NCI-H510A (cell line): ENCODE results near the gene PHLDB2.

Source experiments
- DNase-seq: peaks from one replicate; lab custom pipeline; 2025; lab: John Stamatoyannopoulos, UW

Gene PHLDB2

DNA sequence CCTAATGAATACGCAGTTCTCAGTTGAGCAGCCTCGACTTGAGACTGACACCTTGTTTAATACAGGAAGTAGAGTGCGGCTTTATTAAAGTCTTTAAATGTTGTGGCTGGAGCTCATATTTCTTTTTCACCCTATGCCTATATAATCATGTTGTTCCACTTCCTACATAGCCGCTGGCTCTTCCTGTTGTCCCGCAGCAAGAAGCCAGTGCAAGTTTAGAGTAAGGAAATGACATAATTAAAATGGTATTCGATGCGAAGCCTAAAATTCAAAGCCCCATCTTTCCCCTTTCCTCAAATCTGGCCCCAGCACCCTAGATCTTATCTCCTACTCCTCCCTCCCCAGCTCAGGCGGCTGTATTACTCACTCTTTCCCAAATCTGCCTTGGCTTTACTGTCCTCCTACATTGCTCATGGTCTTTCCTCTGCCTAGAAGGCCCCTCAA is 7.5 kb upstream of the PHLDB2 start:
- no peak for DNase-seq

DNA sequence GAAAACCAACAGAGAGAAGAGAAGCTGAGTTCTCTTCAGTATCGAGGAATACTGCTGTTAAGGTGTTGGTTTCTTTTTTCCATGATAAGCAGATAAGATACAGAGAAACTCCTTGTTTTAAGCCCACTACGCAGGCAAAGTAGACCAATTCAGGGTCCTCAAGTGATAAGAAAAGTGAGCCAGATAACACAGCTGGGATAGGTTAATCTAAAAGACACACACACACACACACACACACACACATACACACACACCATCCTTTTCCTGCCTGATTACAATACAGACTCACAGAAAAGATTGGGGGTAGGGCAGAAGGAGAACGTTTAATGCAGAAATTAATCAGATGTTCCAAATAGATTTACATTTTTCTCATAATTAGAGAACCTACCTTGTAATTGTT is 6.5 kb upstream of the PHLDB2 start:
- DNase-seq, result no peak

DNA sequence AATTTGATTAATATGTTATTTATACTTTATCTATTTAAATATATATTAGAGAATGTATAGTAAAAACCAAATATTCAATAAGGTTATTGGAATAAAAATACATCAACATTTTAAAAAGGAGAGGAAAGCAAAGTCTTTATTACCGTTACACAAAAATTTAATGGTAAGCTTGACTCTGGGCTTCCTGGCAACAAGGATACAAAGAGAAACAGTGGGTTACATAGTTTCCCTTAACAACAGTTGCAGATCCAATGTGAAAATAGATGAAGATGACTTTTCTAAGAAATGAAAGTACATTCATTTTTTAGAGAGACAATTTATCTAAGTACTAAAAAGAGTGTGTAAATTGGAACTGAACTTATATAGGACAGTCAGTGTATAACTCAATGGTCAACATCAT is 6.0 kb upstream of the PHLDB2 start:
- DNase-seq, result no peak

GRCh38 chr3:111854990-111855389 is 4.1 kb upstream of the PHLDB2 start:
- DNase-seq, result no peak

DNA sequence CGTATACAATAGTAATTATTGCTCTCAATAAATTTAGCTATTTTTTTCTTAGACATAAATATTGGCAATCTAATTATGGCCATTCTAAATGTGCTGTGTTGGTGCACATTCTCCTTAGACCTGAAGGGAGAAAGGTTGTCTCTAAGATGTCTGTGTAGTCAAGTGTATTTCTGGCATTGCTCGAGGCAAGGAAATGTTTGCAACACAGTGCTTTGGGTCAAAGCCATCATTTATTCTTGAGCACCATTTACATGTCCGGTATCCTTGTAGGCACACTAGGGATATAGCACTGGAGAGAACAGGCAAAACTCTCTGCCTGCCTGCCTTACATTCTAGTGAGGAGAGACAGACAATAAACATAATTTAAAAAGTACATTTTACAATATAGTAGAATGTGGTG is 2.6 kb upstream of the PHLDB2 start:
- DNase-seq, result no peak

GRCh38 chr3:111857474-111857873 is 1.6 kb upstream of the PHLDB2 start:
- no peak for DNase-seq

DNA sequence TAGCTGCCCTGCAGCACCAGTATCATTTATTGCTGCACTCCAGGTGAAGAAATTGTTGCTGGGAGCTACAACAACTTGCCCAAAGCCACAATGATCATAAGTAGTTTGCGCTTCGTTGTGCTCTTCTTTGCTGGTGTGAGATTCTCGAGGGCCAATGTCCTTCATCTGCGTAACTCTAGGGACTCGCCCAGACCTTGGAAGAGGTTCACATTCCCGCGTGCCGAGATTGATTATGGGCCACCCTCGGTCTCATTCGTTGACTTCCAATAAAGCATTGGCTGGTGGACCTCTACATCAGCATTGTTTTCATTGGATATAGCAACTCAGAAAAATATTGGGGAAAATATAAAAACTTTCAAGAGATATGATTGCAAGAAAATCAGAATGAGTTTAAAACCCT is 423 bp upstream of the PHLDB2 start:
- no peak for DNase-seq

DNA sequence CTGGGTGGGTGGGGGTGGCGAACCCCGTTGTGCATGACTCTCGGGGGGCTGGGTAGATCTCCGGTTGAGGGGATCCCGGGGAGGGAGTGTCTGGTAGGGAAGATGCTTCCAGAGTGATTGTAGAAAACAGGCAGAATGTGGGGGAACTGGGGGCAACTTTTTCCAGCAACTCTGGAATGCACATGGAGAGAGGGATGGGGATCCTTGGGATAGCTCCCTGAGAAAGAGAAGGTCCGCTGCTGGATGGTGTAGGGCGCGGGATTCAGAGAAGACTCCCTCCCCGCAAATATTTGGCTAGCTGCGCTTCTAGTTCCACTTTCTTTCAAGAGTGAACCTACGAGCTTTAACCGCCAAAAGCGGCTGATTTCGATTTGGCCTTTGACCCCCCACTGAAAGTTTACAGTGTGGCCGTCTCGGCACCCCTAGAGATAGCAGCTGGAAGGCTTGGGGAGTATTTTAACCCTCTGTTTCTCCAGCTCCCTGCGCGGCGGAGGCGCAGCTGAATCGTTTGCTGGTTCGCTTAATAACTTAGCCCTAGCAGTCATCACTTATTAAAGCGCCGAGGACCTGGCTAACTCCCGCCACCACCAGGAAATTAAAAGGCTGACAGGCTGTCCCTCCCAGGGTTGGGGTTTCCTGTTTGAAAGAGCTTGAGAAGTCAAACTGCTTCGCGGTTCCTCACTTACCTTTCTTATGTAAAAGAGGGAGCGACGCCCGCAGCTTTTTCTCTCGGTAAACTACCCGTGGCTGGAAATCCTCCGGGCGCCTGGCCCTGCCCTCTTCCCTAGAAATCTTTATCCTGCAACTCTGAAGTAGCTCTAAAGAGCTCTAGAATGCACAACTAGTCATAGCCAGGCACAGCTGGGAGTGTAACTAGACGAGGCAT is 1.2 kb downstream of the PHLDB2 start:
- DNase-seq, result peak; percentile 54

GRCh38 chr3:111861391-111861790 is 2.3 kb downstream of the PHLDB2 start:
- DNase-seq, result no peak

DNA sequence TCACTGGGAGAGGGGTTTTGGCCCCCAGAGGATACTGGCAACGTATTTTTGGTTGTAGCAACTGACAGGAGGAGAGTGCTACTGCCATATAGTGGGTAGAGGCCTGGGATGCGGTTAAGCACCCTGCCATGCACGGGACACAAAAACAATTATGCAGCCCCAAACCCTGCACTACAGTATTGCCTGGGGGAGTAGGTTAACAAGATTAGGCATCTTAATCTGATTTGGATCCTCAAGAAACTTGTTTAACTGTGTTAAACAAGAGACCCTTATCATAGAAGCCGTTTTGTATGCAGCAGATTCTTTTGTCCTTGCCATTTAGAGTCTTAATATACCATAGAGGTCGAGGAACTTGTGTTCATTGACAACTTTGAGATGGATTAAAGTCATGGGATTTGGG is 3.4 kb downstream of the PHLDB2 start:
- no peak for DNase-seq

- DNase-seq, result no peak
These were observed 3.9 kb downstream of the PHLDB2 start for GRCh38 chr3:111862974-111863373.

- no peak for DNase-seq
These were observed 5.1 kb downstream of the PHLDB2 start for GRCh38 chr3:111863942-111864694.

DNA sequence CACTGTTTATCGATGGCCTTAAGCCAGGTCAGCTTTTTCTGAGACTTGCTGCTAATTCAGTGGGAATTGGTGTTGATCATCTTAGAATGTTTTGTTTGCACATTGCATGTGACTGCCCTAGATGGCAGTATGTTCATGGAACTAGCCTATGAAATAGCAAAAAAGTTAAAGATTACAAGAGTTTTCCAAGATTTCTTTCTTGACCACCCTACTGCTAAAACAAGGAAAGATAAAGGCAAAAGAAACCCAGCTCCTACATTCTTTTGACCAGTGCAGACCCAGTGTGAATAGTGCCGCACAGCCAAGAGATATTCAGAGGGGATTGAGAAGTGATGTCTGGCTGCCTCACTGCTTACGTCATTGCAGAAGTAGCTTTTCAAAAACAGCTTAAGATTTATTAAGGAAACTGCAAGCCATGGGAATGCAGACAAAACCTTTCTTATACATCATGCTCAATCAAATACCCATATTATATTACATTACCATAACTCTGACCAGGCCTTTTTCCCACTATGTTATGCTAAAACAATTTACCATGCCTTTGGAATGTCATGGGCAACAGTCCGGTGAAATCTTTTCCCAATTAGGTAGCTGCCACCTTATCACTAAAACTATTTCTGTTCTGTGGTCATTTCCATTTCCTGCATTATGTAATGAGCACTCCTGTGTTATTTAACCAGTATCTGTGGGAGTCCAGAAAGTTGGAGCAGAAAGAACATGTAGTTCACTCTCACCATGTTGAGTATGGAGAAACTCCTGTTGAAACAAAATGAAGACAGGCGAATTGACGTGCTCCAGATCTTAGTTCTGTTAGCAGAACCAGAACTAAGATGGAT is 6.0 kb downstream of the PHLDB2 start:
- DNase-seq, result no peak

DNA sequence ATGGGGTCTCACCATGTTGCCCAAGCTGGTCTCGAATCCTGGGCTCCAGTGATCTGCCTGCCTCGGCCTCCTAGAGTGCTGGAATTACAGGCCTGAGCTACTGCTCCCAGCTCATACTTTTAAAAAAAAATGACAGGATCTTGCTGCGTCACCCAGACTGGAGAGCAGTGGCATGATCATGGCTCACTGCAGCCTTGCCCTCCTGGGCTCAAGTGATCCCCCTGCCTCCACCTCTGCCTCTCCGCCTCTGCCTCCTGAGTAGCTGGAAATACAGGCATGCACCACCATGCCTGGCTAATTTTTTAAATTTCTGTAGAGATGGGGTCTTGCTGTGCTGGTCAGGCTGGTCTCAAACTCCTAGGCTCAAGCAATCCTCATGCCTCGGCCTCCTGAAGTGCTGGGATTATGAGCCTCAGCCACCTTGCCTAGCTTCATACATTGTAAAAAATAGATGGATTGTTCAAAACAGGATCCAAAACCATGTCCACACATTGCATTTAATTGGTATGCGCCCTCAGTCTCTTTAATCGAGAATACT is 8.9 kb downstream of the PHLDB2 start:
- no peak for DNase-seq

DNA sequence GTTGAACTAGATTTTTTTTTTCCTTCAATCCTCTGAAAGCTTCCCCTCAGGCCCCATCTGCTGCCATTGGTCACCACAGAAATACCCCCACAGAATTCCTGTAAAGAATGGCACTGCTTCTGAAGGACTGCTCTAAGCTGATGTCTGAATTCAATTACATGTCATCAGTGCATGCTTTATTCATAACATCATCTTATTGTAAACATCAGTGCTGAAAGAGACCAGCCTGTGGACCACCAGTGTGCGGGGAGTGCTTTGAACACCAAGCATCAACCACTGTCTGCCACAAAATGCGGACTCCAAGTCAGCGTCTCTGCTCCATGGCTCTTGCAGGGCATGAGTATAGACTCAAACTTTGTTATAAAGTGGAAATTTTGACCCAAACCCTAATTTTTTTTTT is 11.6 kb downstream of the PHLDB2 start:
- no peak for DNase-seq

GRCh38 chr3:111871809-111872623 is 13.0 kb downstream of the PHLDB2 start:
- no peak for DNase-seq

DNA sequence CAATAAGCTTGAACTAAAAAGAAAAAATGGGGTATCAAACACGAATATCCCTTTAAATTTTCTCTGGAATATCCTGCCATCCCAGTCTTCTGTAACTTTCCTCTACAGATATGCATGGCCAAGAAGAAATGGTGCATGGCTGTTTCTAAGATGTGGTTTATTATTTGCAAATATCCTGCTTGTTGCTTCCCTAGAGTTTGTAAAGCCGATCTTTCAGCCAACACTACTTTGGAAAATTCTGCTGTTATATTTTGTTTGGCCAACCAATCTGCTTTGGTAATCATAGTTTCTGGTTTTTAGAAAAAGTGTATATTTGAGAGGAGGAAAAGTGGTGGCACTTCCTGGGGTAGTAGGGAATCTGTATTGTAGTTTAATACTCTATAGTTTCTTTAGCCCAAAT is 13.9 kb downstream of the PHLDB2 start:
- no peak for DNase-seq

- DNase-seq, result no peak
These were observed 15.2 kb downstream of the PHLDB2 start for GRCh38 chr3:111874177-111874820.

- no peak for DNase-seq
These were observed 22.4 kb downstream of the PHLDB2 start for GRCh38 chr3:111881480-111881879.

DNA sequence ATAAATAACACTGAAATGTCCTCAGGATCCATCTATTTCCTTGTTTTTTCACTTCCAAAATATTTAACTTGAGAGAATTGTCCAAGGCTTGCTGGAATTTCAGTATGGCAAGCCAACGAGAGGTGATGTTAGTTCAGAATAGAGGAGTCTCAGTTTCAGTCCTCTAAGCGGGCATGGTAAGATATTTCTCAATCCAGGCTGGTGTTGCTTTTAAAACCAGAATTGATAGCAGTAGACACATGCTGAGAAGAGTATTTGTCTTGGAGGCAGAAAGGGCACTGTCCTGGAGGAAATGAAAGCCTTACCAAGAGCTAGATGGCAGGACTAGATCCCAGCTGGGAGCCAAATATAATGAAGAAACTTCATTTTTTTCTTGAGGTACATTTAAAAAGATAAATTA is 23.1 kb downstream of the PHLDB2 start:
- DNase-seq, result no peak

- no peak for DNase-seq
These were observed 23.7 kb downstream of the PHLDB2 start for GRCh38 chr3:111882799-111883198.
